Spinal cord (tissue), 10 donors: ENCODE data around the gene CDC42SE2. TPM values are rescaled to one million over a fixed set of nuclear protein-coding genes. Genes with fewer than 3 reads are reported as not detected.

Source experiments
- DNase-seq, 6 donors: peaks; one replicate each; pipeline versions ENCODE4 v3.0.0 to v3.0.0-alpha.2; 2013 to 2015; ENCODE audit warnings: low spot score in 6 of 6, low read depth in 4 of 6
- H3K27ac ChIP-seq: one replicate; pipeline ENCODE4 v1.5.1; 2013; ENCODE audit warnings: low read depth, low read length, control low read depth
- H3K27me3 ChIP-seq: one replicate; pipeline ENCODE4 v1.6.1; 2013; ENCODE audit warnings: low read length; ENCODE audit not compliant: control insufficient read depth, insufficient read depth
- H3K36me3 ChIP-seq: one replicate; pipeline ENCODE4 v1.6.1; 2013; ENCODE audit warnings: low read length; ENCODE audit not compliant: control insufficient read depth, insufficient read depth
- H3K4me1 ChIP-seq: one replicate; pipeline ENCODE4 v1.6.1; 2013; ENCODE audit warnings: low read length; ENCODE audit not compliant: control insufficient read depth, insufficient read depth
- H3K4me3 ChIP-seq: one replicate; pipeline ENCODE4 v1.5.1; 2013; ENCODE audit warnings: low read depth, low read length, control low read depth
- H3K9me3 ChIP-seq: one replicate; pipeline ENCODE4 v1.6.1; 2013; ENCODE audit warnings: low read length; ENCODE audit not compliant: control insufficient read depth, insufficient read depth
- WGBS: methylation state at CpG from one replicate; pipeline ENCODE4 v1.1.5; 2013; ENCODE audit warnings: missing lambda C conversion rate; ENCODE audit not compliant: insufficient coverage; 5-methylcytosine and 5-hydroxymethylcytosine counted together
- polyA plus RNA-seq, 2 donors: library from polyadenylated mRNA; unstranded; fragments of 120-200 nt; gene quantifications; one replicate each; pipeline ENCODE4 v1.2.1, GENCODE V29; 2013; ENCODE audit not compliant: insufficient read length in 2 of 2
- total RNA-seq, 2 donors: library from RNA; depleted of rRNA in 1 of 2; stranded (reverse); fragments of 120-200 nt in 1 of 2; fragments of >200 nt in 1 of 2; gene quantifications; one replicate each; pipeline versions ENCODE4 v1.2.3 to v1.2.4, GENCODE V29; 2013 to 2014
- donor health status: healthy.

Gene CDC42SE2
- total and polyA plus RNA-seq, 4 donors: 35.1 to 89.5 (median 52.9) TPM

- H3K9me3 ChIP-seq: no peaks in the 10 kb centered on the region
- no peaks in the 10 kb centered on the region for H3K27me3 ChIP-seq
- H3K4me1 ChIP-seq: peaks cover 4% of the 10 kb centered on the region
- no peak overlapping the region for H3K27ac ChIP-seq
- no peaks in the 10 kb centered on the region for H3K36me3 ChIP-seq
- WGBS: no CpG with 5 or more reads among the region's 2 CpGs
- DNase-seq: no peak
- H3K4me3 ChIP-seq: no peak overlapping the region
These were observed 18.4 kb downstream of the CDC42SE2 start for GRCh38 chr5:131282235-131282634.

GRCh38 chr5:131285703-131286399 lies 22.0 kb downstream of the CDC42SE2 start:
- Histone ChIP-seq H3K9me3 (no peaks in the 10 kb centered on the region), H3K27me3 (no peaks in the 10 kb centered on the region), H3K4me1 (no peaks in the 10 kb centered on the region), H3K36me3 (peaks cover 3% of the 10 kb centered on the region), H3K27ac (no peak overlapping the region), H3K4me3 (no peak overlapping the region)
- no peak for DNase-seq
- WGBS: no CpG with 5 or more reads among the region's 1 CpG

- Histone ChIP-seq H3K9me3 (no peaks in the 10 kb centered on the region), H3K4me3 (no peak overlapping the region), H3K27me3 (no peaks in the 10 kb centered on the region), H3K36me3 (peaks cover 3% of the 10 kb centered on the region), H3K27ac (no peak overlapping the region), H3K4me1 (no peaks in the 10 kb centered on the region)
- WGBS: no CpG with 5 or more reads among the region's 5 CpGs
- DNase-seq: no peak
These were observed 22.5 kb downstream of the CDC42SE2 start for GRCh38 chr5:131286400-131286715.

GRCh38 chr5:131288328-131288727 lies 24.5 kb downstream of the CDC42SE2 start:
- H3K27me3 ChIP-seq: no peaks in the 10 kb centered on the region
- H3K27ac ChIP-seq: no peak overlapping the region
- no peaks in the 10 kb centered on the region for H3K4me1 ChIP-seq
- H3K4me3 ChIP-seq: no peak overlapping the region
- no CpG with 5 or more reads among the region's 1 CpG for WGBS
- no peaks in the 10 kb centered on the region for H3K9me3 ChIP-seq
- peaks cover 3% of the 10 kb centered on the region for H3K36me3 ChIP-seq
- no peak for DNase-seq

- Histone ChIP-seq H3K27ac (no peak overlapping the region), H3K4me3 (no peak overlapping the region), H3K36me3 (peaks cover 3% of the 10 kb centered on the region), H3K27me3 (no peaks in the 10 kb centered on the region), H3K4me1 (no peaks in the 10 kb centered on the region), H3K9me3 (no peaks in the 10 kb centered on the region)
- no peak for DNase-seq
- 100% methylated on average over 1 of the region's 3 CpGs for WGBS
These were observed 25.9 kb downstream of the CDC42SE2 start for GRCh38 chr5:131289738-131290137.

- H3K4me1 ChIP-seq: no peaks in the 10 kb centered on the region
- no peak overlapping the region for H3K27ac ChIP-seq
- WGBS: 95% methylated on average over 2 of the region's 2 CpGs
These were observed 32.4 kb downstream of the CDC42SE2 start for GRCh38 chr5:131296213-131296672.

GRCh38 chr5:131297886-131298285 lies 34.0 kb downstream of the CDC42SE2 start:
- Histone ChIP-seq H3K36me3 (no peaks in the 10 kb centered on the region), H3K27me3 (no peaks in the 10 kb centered on the region), H3K4me3 (no peak overlapping the region), H3K27ac (no peak overlapping the region), H3K4me1 (no peaks in the 10 kb centered on the region), H3K9me3 (no peaks in the 10 kb centered on the region)
- DNase-seq: no peak
- 100% methylated on average over 3 of the region's 5 CpGs for WGBS

More at GRCh38 chr5:131296213-131296672, 32.4 kb downstream of the CDC42SE2 start:
- DNase-seq: no peak
- Histone ChIP-seq H3K4me3 (no peak overlapping the region), H3K9me3 (no peaks in the 10 kb centered on the region), H3K36me3 (no peaks in the 10 kb centered on the region), H3K27me3 (no peaks in the 10 kb centered on the region)

GRCh38 chr5:131299465-131299864 lies 35.6 kb downstream of the CDC42SE2 start:
- H3K36me3 ChIP-seq: no peaks in the 10 kb centered on the region
- WGBS: 92% methylated on average over 3 of the region's 3 CpGs
- H3K27me3 ChIP-seq: no peaks in the 10 kb centered on the region
- no peaks in the 10 kb centered on the region for H3K4me1 ChIP-seq
- no peak overlapping the region for H3K27ac ChIP-seq
- H3K9me3 ChIP-seq: no peaks in the 10 kb centered on the region
- no peak for DNase-seq
- H3K4me3 ChIP-seq: no peak overlapping the region

- no peaks in the 10 kb centered on the region for H3K36me3 ChIP-seq
- H3K4me1 ChIP-seq: no peaks in the 10 kb centered on the region
- H3K4me3 ChIP-seq: no peak overlapping the region
- H3K27me3 ChIP-seq: no peaks in the 10 kb centered on the region
- DNase-seq: no peak
- H3K9me3 ChIP-seq: no peaks in the 10 kb centered on the region
- 91% methylated on average over 4 of the region's 6 CpGs for WGBS
- no peak overlapping the region for H3K27ac ChIP-seq
These were observed 38.7 kb downstream of the CDC42SE2 start for GRCh38 chr5:131302506-131302905.

- no CpG with 5 or more reads among the region's 1 CpG for WGBS
- Histone ChIP-seq H3K4me3 (no peak overlapping the region), H3K27ac (no peak overlapping the region), H3K9me3 (no peaks in the 10 kb centered on the region), H3K27me3 (no peaks in the 10 kb centered on the region), H3K36me3 (no peaks in the 10 kb centered on the region), H3K4me1 (no peaks in the 10 kb centered on the region)
- DNase-seq: no peak
These were observed 39.7 kb downstream of the CDC42SE2 start for GRCh38 chr5:131303537-131303936.
